OCI-LY3 (cell line): Measurements from ENCODE around the gene LIX1.

Source experiments
- EZH2phosphoT487 ChIP-seq: fragments of 200-600 bp; shearing (Covaris generic); IDR thresholded peaks from 2 replicates; pipeline ENCODE4 v1.6.1; 2018; ENCODE audit warnings: antibody characterized with exemption, mixed run types, low read depth
- TF ChIP-seq, protein P1 (sequence below): fragments of 200-600, 300-600 bp; sonication (generic); IDR thresholded peaks from 2 replicates; pipeline ENCODE4 v1.5.1; 2014; ENCODE audit warnings: antibody characterized with exemption, low read length, low read depth

DNA sequence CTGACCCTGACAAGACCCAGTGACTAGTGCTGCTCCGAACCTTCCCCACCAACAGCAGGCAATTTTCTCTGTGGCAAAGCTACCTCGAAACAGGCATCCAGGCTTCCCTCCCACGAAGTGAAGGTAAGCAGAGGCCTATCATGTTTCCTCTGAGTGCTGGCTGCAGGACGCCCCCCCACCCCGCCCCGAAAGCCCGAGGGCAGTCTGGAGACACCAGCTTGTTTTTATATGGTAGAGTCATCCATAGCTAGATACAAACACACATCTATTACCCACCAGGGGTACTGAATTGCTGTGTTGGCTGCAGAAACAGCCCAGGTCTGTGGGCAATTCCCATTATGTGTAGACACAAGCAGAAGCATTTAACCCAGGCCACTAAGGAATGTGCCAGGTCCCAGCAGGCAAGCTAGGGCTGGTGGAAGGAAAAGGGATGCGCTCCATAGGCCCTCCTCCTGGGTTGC is 40.4 kb downstream of the LIX1 start:
- TF ChIP-seq, protein P1, sequence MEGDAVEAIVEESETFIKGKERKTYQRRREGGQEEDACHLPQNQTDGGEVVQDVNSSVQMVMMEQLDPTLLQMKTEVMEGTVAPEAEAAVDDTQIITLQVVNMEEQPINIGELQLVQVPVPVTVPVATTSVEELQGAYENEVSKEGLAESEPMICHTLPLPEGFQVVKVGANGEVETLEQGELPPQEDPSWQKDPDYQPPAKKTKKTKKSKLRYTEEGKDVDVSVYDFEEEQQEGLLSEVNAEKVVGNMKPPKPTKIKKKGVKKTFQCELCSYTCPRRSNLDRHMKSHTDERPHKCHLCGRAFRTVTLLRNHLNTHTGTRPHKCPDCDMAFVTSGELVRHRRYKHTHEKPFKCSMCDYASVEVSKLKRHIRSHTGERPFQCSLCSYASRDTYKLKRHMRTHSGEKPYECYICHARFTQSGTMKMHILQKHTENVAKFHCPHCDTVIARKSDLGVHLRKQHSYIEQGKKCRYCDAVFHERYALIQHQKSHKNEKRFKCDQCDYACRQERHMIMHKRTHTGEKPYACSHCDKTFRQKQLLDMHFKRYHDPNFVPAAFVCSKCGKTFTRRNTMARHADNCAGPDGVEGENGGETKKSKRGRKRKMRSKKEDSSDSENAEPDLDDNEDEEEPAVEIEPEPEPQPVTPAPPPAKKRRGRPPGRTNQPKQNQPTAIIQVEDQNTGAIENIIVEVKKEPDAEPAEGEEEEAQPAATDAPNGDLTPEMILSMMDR: no peak
- TF ChIP-seq EZH2phosphoT487: no peak
